NCI-H1092 (cell line): ENCODE results near the gene THUMPD3.

Experiments
- DNase-seq: peaks from one replicate; lab custom pipeline; 2025; lab: John Stamatoyannopoulos, UW

Gene THUMPD3

GRCh38 chr3:9362731-9363530 is at the start of gene THUMPD3:
THUMPD3 (plus strand) TSS chr3:9363054; CDS start chr3:9365069, 2,015 bp downstream.
- peak; percentile 82 for DNase-seq

- no peak for DNase-seq
Observed at GRCh38 chr3:9314796-9315195, 48.1 kb upstream of the THUMPD3 start.

- no peak for DNase-seq
Observed at GRCh38 chr3:9316881-9317361, 45.9 kb upstream of the THUMPD3 start.

GRCh38 chr3:9322780-9323179 is 40.1 kb upstream of the THUMPD3 start:
- DNase-seq: no peak

- no peak for DNase-seq
Observed at GRCh38 chr3:9324944-9325343, 37.9 kb upstream of the THUMPD3 start.

- no peak for DNase-seq
Observed at GRCh38 chr3:9327578-9327977, 35.3 kb upstream of the THUMPD3 start.

- no peak for DNase-seq
Observed at GRCh38 chr3:9330166-9330703, 32.6 kb upstream of the THUMPD3 start.

- no peak for DNase-seq
Observed at GRCh38 chr3:9331171-9331570, 31.7 kb upstream of the THUMPD3 start.

GRCh38 chr3:9332250-9333030 is 30.4 kb upstream of the THUMPD3 start:
- DNase-seq: no peak

GRCh38 chr3:9339761-9340471 is 22.9 kb upstream of the THUMPD3 start:
- DNase-seq: no peak

- DNase-seq: no peak
Observed at GRCh38 chr3:9340472-9340902, 22.4 kb upstream of the THUMPD3 start.

- no peak for DNase-seq
Observed at GRCh38 chr3:9342696-9343095, 20.2 kb upstream of the THUMPD3 start.

- no peak for DNase-seq
Observed at GRCh38 chr3:9343115-9343514, 19.7 kb upstream of the THUMPD3 start.

GRCh38 chr3:9345041-9345440 is 17.8 kb upstream of the THUMPD3 start:
- no peak for DNase-seq

GRCh38 chr3:9346141-9346540 is 16.7 kb upstream of the THUMPD3 start:
- DNase-seq: no peak

- DNase-seq: no peak
Observed at GRCh38 chr3:9347081-9347480, 15.8 kb upstream of the THUMPD3 start.

- DNase-seq: no peak
Observed at GRCh38 chr3:9347887-9348286, 15.0 kb upstream of the THUMPD3 start.

GRCh38 chr3:9349321-9350117 is 13.3 kb upstream of the THUMPD3 start:
- no peak for DNase-seq

- no peak for DNase-seq
Observed at GRCh38 chr3:9351709-9352126, 11.1 kb upstream of the THUMPD3 start.

- peak; percentile 28 for DNase-seq
Observed at GRCh38 chr3:9352917-9353752, 9.7 kb upstream of the THUMPD3 start.
